ENCODE data around the gene FGFBP3. TPM values are rescaled to one million over a fixed set of nuclear protein-coding genes. Genes with fewer than 3 reads are reported as not detected.

Gene FGFBP3
- total and polyA plus RNA-seq, 2 of the 4 experiments (the other 2 are of a cell fraction): under 0.01 to 0.36 TPM

DNA sequence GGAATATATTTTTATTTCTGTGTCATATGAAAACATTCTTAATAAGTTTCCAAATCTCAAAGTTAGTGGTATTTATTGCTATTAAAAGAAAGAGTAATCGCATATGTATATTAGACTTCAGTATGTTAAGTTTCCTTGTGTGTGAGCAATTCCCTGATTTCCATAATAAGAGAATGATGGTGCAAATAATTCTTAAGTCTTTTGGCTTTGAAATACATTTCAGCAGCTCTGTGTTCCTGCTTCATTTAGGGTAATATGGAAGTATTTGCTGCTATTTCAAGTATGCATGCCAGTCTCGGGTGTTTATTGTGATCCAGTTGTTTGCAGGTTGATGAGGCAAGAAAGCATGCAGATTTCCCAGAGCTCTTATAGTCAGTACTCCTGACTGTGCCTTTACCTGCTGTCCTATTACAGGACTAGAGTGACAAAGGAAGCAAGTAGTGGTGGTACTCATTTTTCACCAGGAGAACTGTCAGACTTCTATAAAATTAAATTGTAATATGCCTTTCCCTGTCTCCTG is 43.7 kb downstream of the FGFBP3 start:
- H3K9me3 ChIP-seq (ENCODE audit: control insufficient read depth, insufficient read depth, low read length): no peaks in the 10 kb centered on the region
- no peak overlapping the region for H4K5ac ChIP-seq (ENCODE audit: low read depth, low read length)
- H2BK5ac ChIP-seq (ENCODE audit: low read depth, low read length, poor library complexity, severe bottlenecking): no peak overlapping the region
- ATAC-seq (ENCODE audit: low read depth) (no peak), DNase-seq (no peak)
- WGBS, 2 experiments (ENCODE audit: extremely low coverage in 2 of 2, insufficient read length in 1 of 2): no CpG with 5 or more reads among the region's 2 CpGs
- H3K79me1 ChIP-seq (ENCODE audit: low read depth in 1 of 2, low read length in 2 of 2): no peaks in the 10 kb centered on the region
- H2BK20ac ChIP-seq (ENCODE audit: low read depth, low read length): no peak overlapping the region
- no peak overlapping the region for H3K9ac ChIP-seq (ENCODE audit: low read depth, low read length)
- dilution Hi-C loops (cut with HindIII; ENCODE audit: low sequenced_read_pairs, unreplicated experiment): no loop called here
- H3K4ac ChIP-seq (ENCODE audit: low read depth, low read length): no peak overlapping the region
- in situ Hi-C loops (cut with MboI; ENCODE audit: low sequenced_read_pairs): no loop called here
- no peak overlapping the region for H3K4me2 ChIP-seq (ENCODE audit: low read depth, low read length)
- no peak overlapping the region for H3K4me3 ChIP-seq (ENCODE audit: insufficient read depth, low read depth, low read length)
- no peak overlapping the region for H3K56ac ChIP-seq (ENCODE audit: extremely low read depth, insufficient read depth, low read length)
- no peaks in the 10 kb centered on the region for H3K27me3 ChIP-seq (ENCODE audit: control insufficient read depth, insufficient read depth, low read length)
- no peak overlapping the region for H4K8ac ChIP-seq (ENCODE audit: low read depth in 2 of 2, low read length in 2 of 2)
- no peak overlapping the region for H2BK120ac ChIP-seq (ENCODE audit: low read depth, low read length)
- H3K4me1 ChIP-seq (ENCODE audit: control insufficient read depth, insufficient read depth, low read length): peaks cover 4% of the 10 kb centered on the region
- TF ChIP-seq RAD21 (IDR thresholded peaks at IDR 0.05; ENCODE audit: low read length) (no peak), RCOR1 (IDR thresholded peaks at IDR 0.05; ENCODE audit: insufficient replicate concordance, low read length) (no peak), MXI1 (IDR thresholded peaks at IDR 0.05; ENCODE audit: borderline replicate concordance, low read depth, low read length) (no peak), MAZ (IDR thresholded peaks at IDR 0.05; ENCODE audit: borderline replicate concordance, low read depth, low read length) (no peak), RFX5 (IDR thresholded peaks at IDR 0.05; ENCODE audit: low read depth, low read length) (no peak), SMC3 (IDR thresholded peaks at IDR 0.05; ENCODE audit: low read depth, low read length) (no peak), FOS (IDR thresholded peaks at IDR 0.05; ENCODE audit: low read depth, low read length) (no peak), BHLHE40 (IDR thresholded peaks at IDR 0.05; ENCODE audit: low read depth, low read length) (no peak), MAFK (IDR thresholded peaks at IDR 0.05; ENCODE audit: low read depth, low read length) (no peak), USF2 (IDR thresholded peaks at IDR 0.05; ENCODE audit: low read depth, low read length) (no peak), POLR2A (IDR thresholded peaks at IDR 0.05; ENCODE audit: low read depth, low read length) (no peak), CEBPB (IDR thresholded peaks at IDR 0.05; ENCODE audit: low read depth, low read length) (no peak), CHD1 (IDR thresholded peaks at IDR 0.05; ENCODE audit: low read depth, low read length) (no peak), NFE2L2 (IDR thresholded peaks at IDR 0.05; ENCODE audit: low read depth, low read length) (no peak)
- TF ChIP-seq, protein P1, sequence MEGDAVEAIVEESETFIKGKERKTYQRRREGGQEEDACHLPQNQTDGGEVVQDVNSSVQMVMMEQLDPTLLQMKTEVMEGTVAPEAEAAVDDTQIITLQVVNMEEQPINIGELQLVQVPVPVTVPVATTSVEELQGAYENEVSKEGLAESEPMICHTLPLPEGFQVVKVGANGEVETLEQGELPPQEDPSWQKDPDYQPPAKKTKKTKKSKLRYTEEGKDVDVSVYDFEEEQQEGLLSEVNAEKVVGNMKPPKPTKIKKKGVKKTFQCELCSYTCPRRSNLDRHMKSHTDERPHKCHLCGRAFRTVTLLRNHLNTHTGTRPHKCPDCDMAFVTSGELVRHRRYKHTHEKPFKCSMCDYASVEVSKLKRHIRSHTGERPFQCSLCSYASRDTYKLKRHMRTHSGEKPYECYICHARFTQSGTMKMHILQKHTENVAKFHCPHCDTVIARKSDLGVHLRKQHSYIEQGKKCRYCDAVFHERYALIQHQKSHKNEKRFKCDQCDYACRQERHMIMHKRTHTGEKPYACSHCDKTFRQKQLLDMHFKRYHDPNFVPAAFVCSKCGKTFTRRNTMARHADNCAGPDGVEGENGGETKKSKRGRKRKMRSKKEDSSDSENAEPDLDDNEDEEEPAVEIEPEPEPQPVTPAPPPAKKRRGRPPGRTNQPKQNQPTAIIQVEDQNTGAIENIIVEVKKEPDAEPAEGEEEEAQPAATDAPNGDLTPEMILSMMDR (conservative IDR thresholded peaks at IDR 0.05; ENCODE audit: low read depth, low read length): no peak
- TF ChIP-seq, protein P2, sequence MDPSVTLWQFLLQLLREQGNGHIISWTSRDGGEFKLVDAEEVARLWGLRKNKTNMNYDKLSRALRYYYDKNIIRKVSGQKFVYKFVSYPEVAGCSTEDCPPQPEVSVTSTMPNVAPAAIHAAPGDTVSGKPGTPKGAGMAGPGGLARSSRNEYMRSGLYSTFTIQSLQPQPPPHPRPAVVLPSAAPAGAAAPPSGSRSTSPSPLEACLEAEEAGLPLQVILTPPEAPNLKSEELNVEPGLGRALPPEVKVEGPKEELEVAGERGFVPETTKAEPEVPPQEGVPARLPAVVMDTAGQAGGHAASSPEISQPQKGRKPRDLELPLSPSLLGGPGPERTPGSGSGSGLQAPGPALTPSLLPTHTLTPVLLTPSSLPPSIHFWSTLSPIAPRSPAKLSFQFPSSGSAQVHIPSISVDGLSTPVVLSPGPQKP (IDR thresholded peaks at IDR 0.05; ENCODE audit: borderline replicate concordance, low read depth, low read length): no peak
- ChIA-PET CTCF (interaction anchor here (0.6 to 1.3 kb wide), 2 partner anchors 47 to 49 kb away, joined by 3 read pairs; no protein-coding TSS in a partner anchor), POLR2A (ENCODE audit: unreplicated experiment) (interaction anchor here (0.6 kb wide), 1 partner anchor 60 kb away, joined by 4 read pairs; no protein-coding TSS in a partner anchor)
- H3K18ac ChIP-seq (ENCODE audit: low read depth, low read length): no peak overlapping the region
- H2BK15ac ChIP-seq (ENCODE audit: low read depth, low read length): no peak overlapping the region
- no peaks in the 10 kb centered on the region; the same call in 1 of the 2 replicates for H3K9me1 ChIP-seq (ENCODE audit: insufficient read depth, low read length)
- no TSS peak for BruUV-seq (replicated peaks)
- no peak overlapping the region for H3K27ac ChIP-seq (ENCODE audit: insufficient read depth, low read length)
- H2AK5ac ChIP-seq (ENCODE audit: low read depth, low read length): no peak overlapping the region
- H3K36me3 ChIP-seq (ENCODE audit: control insufficient read depth, insufficient read depth, low read length): peaks cover 5% of the 10 kb centered on the region
- intact Hi-C loops (cut with micrococcal nuclease): loop anchor here (2.0 to 10.0 kb wide), 2 partner anchors 43 to 99 kb away; partner anchors contain the start of gene FGFBP3
- no peak overlapping the region for H3K14ac ChIP-seq (replicated peaks; ENCODE audit: low read depth, low read length)
- no peak overlapping the region for H3K23ac ChIP-seq (ENCODE audit: low read depth, low read length)
- H2AFZ ChIP-seq (replicated peaks; ENCODE audit: low read length, poor library complexity): no peak overlapping the region
- H4K91ac ChIP-seq (ENCODE audit: insufficient read depth, low read depth, low read length): no peak overlapping the region
- no peak overlapping the region for H2AK9ac ChIP-seq (replicated peaks; ENCODE audit: low read depth, low read length, poor library complexity)
- H4K20me1 ChIP-seq (ENCODE audit: insufficient read depth, low read length): no peaks in the 10 kb centered on the region

Data from IMR-90 (cell line).